IMR-90 (cell line): ENCODE data around the gene EPS15.

ENCODE experiments used
- BHLHE40 ChIP-seq: fragments of 150-350 bp; IDR thresholded peaks from 2 replicates; pipeline ENCODE4 v1.6.1; 2016; ENCODE audit warnings: mild to moderate bottlenecking, low read depth, low read length
- CEBPB ChIP-seq: IDR thresholded peaks from 2 replicates; pipeline ENCODE4 v1.6.1; 2012; ENCODE audit warnings: low read depth, low read length, improper control_type of control experiment
- CHD1 ChIP-seq: IDR thresholded peaks from 2 replicates; pipeline ENCODE4 v1.6.1; 2012; ENCODE audit warnings: low read depth, low read length, improper control_type of control experiment
- FOS ChIP-seq: fragments of 150-350 bp; IDR thresholded peaks from 2 replicates; pipeline ENCODE4 v1.6.1; 2016; ENCODE audit warnings: low read depth, low read length
- MAFK ChIP-seq: IDR thresholded peaks from 2 replicates; pipeline ENCODE4 v1.6.1; 2012; ENCODE audit warnings: low read depth, low read length, improper control_type of control experiment
- POLR2A ChIP-seq: IDR thresholded peaks from 2 replicates; pipeline ENCODE4 v1.6.1; 2012; ENCODE audit warnings: mild to moderate bottlenecking, low read depth, low read length
- RAD21 ChIP-seq: IDR thresholded peaks from 2 replicates; pipeline ENCODE4 v1.6.1; 2012; ENCODE audit warnings: low read length, improper control_type of control experiment
- RCOR1 ChIP-seq: IDR thresholded peaks from 2 replicates; pipeline ENCODE4 v1.6.1; 2012; ENCODE audit warnings: mild to moderate bottlenecking, low read length, improper control_type of control experiment; ENCODE audit not compliant: insufficient replicate concordance
- RFX5 ChIP-seq: IDR thresholded peaks from 2 replicates; pipeline ENCODE4 v1.8.0; 2012; ENCODE audit warnings: low read depth, mild to moderate bottlenecking, low read length, moderate library complexity
- SMC3 ChIP-seq: fragments of 150-350 bp; IDR thresholded peaks from 2 replicates; pipeline ENCODE4 v1.6.1; 2016; ENCODE audit warnings: low read depth, mild to moderate bottlenecking, antibody characterized with exemption, low read length, moderate library complexity
- TF ChIP-seq, protein P1 (sequence below): conservative IDR thresholded peaks from 2 replicates; pipeline ENCODE4 v1.5.1; 2012; ENCODE audit warnings: mild to moderate bottlenecking, low read depth, low read length, improper control_type of control experiment
- TF ChIP-seq, protein P2 (sequence below): fragments of 150-350 bp; IDR thresholded peaks from 2 replicates; pipeline ENCODE4 v1.6.1; 2017; ENCODE audit warnings: mild to moderate bottlenecking, antibody characterized with exemption, low read length, low read depth

- no peak for TF ChIP-seq BHLHE40
- TF ChIP-seq, protein P1, sequence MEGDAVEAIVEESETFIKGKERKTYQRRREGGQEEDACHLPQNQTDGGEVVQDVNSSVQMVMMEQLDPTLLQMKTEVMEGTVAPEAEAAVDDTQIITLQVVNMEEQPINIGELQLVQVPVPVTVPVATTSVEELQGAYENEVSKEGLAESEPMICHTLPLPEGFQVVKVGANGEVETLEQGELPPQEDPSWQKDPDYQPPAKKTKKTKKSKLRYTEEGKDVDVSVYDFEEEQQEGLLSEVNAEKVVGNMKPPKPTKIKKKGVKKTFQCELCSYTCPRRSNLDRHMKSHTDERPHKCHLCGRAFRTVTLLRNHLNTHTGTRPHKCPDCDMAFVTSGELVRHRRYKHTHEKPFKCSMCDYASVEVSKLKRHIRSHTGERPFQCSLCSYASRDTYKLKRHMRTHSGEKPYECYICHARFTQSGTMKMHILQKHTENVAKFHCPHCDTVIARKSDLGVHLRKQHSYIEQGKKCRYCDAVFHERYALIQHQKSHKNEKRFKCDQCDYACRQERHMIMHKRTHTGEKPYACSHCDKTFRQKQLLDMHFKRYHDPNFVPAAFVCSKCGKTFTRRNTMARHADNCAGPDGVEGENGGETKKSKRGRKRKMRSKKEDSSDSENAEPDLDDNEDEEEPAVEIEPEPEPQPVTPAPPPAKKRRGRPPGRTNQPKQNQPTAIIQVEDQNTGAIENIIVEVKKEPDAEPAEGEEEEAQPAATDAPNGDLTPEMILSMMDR = no peak
- no peak for TF ChIP-seq RCOR1
- no peak for TF ChIP-seq POLR2A
- no peak for TF ChIP-seq MAFK
- TF ChIP-seq, protein P2, sequence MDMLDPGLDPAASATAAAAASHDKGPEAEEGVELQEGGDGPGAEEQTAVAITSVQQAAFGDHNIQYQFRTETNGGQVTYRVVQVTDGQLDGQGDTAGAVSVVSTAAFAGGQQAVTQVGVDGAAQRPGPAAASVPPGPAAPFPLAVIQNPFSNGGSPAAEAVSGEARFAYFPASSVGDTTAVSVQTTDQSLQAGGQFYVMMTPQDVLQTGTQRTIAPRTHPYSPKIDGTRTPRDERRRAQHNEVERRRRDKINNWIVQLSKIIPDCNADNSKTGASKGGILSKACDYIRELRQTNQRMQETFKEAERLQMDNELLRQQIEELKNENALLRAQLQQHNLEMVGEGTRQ = no peak
- no peak for TF ChIP-seq RFX5
- no peak for TF ChIP-seq SMC3
- TF ChIP-seq RAD21 = no peak
- TF ChIP-seq CHD1 = no peak
- no peak for TF ChIP-seq CEBPB
- no peak for TF ChIP-seq FOS
These were observed 192.2 kb downstream of the EPS15 start for GRCh38 chr1:51326839-51327238.
